Gastrocnemius medialis (tissue), 4 donors: Measurements from ENCODE around the gene GID8. TPM values are rescaled to one million over a fixed set of nuclear protein-coding genes. Genes with fewer than 3 reads are reported as not detected.

Experiments
- ATAC-seq, 2 donors: fragments of 150-250 bp; one replicate each; pipeline ENCODE4 v1.9.1; 2016
- DNase-seq, 2 donors: peaks; one replicate each; pipeline ENCODE4 v3.0.0-alpha.2; 2019
- H3K27ac ChIP-seq, 4 donors: fragments of 200-600 bp; sonication (generic); 1 replicate in 1 of 4; 2 replicates in 3 of 4; pipeline ENCODE4 v1.5.1; 2016 to 2018; ENCODE audit warnings: mild to moderate bottlenecking in 2 of 4, moderate library complexity in 1 of 4
- H3K27me3 ChIP-seq, 3 donors: fragments of 200-600 bp; sonication (generic) in 2 of 3; 1 replicate in 1 of 3; 2 replicates in 2 of 3; pipeline versions ENCODE4 v1.5.1 to v1.6.0; 2016 to 2019; ENCODE audit warnings: mild to moderate bottlenecking in 1 of 3, moderate library complexity in 1 of 3
- H3K36me3 ChIP-seq, 2 donors: fragments of 200-600 bp; sonication (generic) in 1 of 2; one replicate each; pipeline ENCODE4 v1.5.1; 2017 to 2018
- H3K4me1 ChIP-seq, 2 donors: fragments of 200-600 bp; sonication (generic) in 1 of 2; one replicate each; pipeline ENCODE4 v1.5.1; 2016 to 2017; ENCODE audit warnings: mild to moderate bottlenecking in 2 of 2
- H3K4me3 ChIP-seq, 4 donors: fragments of 200-600 bp; sonication (generic) in 3 of 4; 1 replicate in 1 of 4; 2 replicates in 3 of 4; pipeline ENCODE4 v1.5.1; 2016 to 2019; ENCODE audit warnings: mild to moderate bottlenecking in 2 of 4
- H3K9me3 ChIP-seq, 3 donors: fragments of 200-600 bp; sonication (generic) in 2 of 3; 1 replicate in 1 of 3; 2 replicates in 2 of 3; pipeline ENCODE4 v1.5.1; 2016 to 2019
- POLR2A ChIP-seq, 2 donors: fragments of 450-650 bp; IDR thresholded peaks; one replicate each; pipeline ENCODE4 v1.6.1; 2017; ENCODE audit warnings: antibody characterized with exemption in 2 of 2, mild to moderate bottlenecking in 2 of 2, moderate library complexity in 2 of 2
- in situ Hi-C, 4 donors: fragments of 200-750 bp; cut with MboI; loops; one replicate each; pipeline versions ENCODE4 v1.15.0 to v1.8.0; 2017; ENCODE audit warnings: low sequenced_read_pairs in 4 of 4
- intact Hi-C: fragments of 100-400 bp; cut with DNase I; formaldehyde crosslinking; loops from one replicate; pipeline ENCODE4 v1.15.1; 2023; ENCODE audit warnings: low total_unique reads
- total RNA-seq, 4 donors: library from RNA; depleted of rRNA; stranded (reverse); fragments of >200 nt; gene quantifications; one replicate each; pipeline versions ENCODE4 v1.1.0 to v1.2.3, GENCODE V29; 2016
- TF ChIP-seq, protein P1 (sequence below), 5 experiments: fragments of 450-650 bp in 3 of 5; fragments of 200-600 bp in 2 of 5; sonication (generic) in 2 of 5; IDR thresholded peaks in 4 of 5; conservative IDR thresholded peaks in 1 of 5; 1 replicate in 4 of 5; 2 replicates in 1 of 5; pipeline ENCODE4 v1.5.1; 2016 to 2019; ENCODE audit warnings: antibody characterized with exemption in 5 of 5, mild to moderate bottlenecking in 3 of 5, moderate library complexity in 3 of 5

Gene GID8
- total RNA-seq, 4 donors from 2014 or later: 12.8 to 16.2 (median 13.5) TPM

GRCh38 chr20:62927128-62927705 lies 10.7 kb upstream of the GID8 start:
- no peak for TF ChIP-seq POLR2A (IDR thresholded peaks at IDR 0.05)
- TF ChIP-seq, protein P1, sequence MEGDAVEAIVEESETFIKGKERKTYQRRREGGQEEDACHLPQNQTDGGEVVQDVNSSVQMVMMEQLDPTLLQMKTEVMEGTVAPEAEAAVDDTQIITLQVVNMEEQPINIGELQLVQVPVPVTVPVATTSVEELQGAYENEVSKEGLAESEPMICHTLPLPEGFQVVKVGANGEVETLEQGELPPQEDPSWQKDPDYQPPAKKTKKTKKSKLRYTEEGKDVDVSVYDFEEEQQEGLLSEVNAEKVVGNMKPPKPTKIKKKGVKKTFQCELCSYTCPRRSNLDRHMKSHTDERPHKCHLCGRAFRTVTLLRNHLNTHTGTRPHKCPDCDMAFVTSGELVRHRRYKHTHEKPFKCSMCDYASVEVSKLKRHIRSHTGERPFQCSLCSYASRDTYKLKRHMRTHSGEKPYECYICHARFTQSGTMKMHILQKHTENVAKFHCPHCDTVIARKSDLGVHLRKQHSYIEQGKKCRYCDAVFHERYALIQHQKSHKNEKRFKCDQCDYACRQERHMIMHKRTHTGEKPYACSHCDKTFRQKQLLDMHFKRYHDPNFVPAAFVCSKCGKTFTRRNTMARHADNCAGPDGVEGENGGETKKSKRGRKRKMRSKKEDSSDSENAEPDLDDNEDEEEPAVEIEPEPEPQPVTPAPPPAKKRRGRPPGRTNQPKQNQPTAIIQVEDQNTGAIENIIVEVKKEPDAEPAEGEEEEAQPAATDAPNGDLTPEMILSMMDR (IDR thresholded peaks at IDR 0.05 in 4 of 5, conservative IDR thresholded peaks at IDR 0.05 in 1 of 5): no peak
- Histone ChIP-seq H3K27me3 (no peaks in the 10 kb centered on the region), H3K4me1 (peaks cover 61 to 64% of the 10 kb centered on the region in 2 donors), H3K27ac (peak overlapping the region; percentile 91 to 98 (median 94)), H3K9me3 (no peaks in the 10 kb centered on the region), H3K36me3 (no peaks in the 10 kb centered on the region), H3K4me3 (peak overlapping the region; percentile 82 to 94 (median 86))
- DNase-seq (no peak), ATAC-seq (no peak)
- in situ Hi-C loops: no loop called here
- intact Hi-C loops: loop anchor here (5.0 kb wide), 1 partner anchor 135 kb away; no protein-coding TSS in a partner anchor

GRCh38 chr20:62928246-62928939 lies 9.6 kb upstream of the GID8 start:
- peak overlapping the region; percentile 26 to 53 (median 42) for H3K4me3 ChIP-seq
- H3K27ac ChIP-seq: peak overlapping the region; percentile 64 to 73 (median 71)
- ATAC-seq (no peak), DNase-seq (no peak)
- no peaks in the 10 kb centered on the region for H3K27me3 ChIP-seq
- H3K36me3 ChIP-seq: no peaks in the 10 kb centered on the region
- in situ Hi-C loops (no loop called here), intact Hi-C loops (loop anchor here (5.0 kb wide), 1 partner anchor 136 kb away; no protein-coding TSS in a partner anchor)
- TF ChIP-seq, protein P1 (IDR thresholded peaks at IDR 0.05 in 4 of 5, conservative IDR thresholded peaks at IDR 0.05 in 1 of 5): no peak
- no peak for TF ChIP-seq POLR2A (IDR thresholded peaks at IDR 0.05)
- no peaks in the 10 kb centered on the region for H3K9me3 ChIP-seq
- H3K4me1 ChIP-seq: peaks cover 49 to 52% of the 10 kb centered on the region in 2 donors

DNA sequence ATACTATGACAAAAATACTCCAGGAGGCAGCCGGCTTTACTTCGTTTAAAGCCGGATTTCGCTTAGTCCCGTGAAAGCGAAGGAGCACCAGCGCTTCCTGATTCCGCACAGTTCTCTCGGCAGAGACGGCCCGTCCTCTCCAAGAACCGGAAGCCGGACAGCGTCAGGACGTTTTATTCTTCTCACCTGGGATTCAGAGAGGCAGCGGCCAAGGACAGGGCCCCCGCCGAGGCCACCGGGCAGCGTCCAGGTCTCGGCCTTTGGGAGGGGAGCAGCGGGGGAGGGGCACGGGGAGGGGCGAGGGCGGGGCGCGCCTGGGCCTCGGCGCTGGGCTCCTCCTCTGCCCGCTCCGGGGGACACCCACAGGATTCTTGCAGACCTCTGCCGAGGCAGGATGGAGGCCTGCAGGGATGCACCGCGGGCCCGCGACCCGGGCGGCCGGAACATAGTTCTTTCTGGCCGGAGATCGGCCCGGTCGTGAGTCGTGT lies 8.9 kb upstream of the GID8 start:
- Histone ChIP-seq H3K4me3 (peak overlapping the region; percentile 26 to 53 (median 42)), H3K27me3 (no peaks in the 10 kb centered on the region), H3K36me3 (no peaks in the 10 kb centered on the region), H3K9me3 (no peaks in the 10 kb centered on the region), H3K27ac (peak overlapping the region; percentile 64 to 73 (median 71)), H3K4me1 (peaks cover 42 to 46% of the 10 kb centered on the region in 2 donors)
- no peak for DNase-seq
- ATAC-seq: no peak
- intact Hi-C loops (loop anchor here (5.0 kb wide), 1 partner anchor 137 kb away; no protein-coding TSS in a partner anchor), in situ Hi-C loops (no loop called here)
- TF ChIP-seq, protein P1 (IDR thresholded peaks at IDR 0.05 in 4 of 5, conservative IDR thresholded peaks at IDR 0.05 in 1 of 5): no peak
- peak in 1 of 2 donors; percentile 9 for TF ChIP-seq POLR2A (IDR thresholded peaks at IDR 0.05)

GRCh38 chr20:62931464-62931863 lies 6.5 kb upstream of the GID8 start:
- ATAC-seq: no peak
- peaks cover 45 to 58% of the 10 kb centered on the region in 2 donors for H3K4me1 ChIP-seq
- H3K4me3 ChIP-seq: no peak overlapping the region
- H3K27ac ChIP-seq: no peak overlapping the region
- no peaks in the 10 kb centered on the region for H3K36me3 ChIP-seq
- in situ Hi-C loops: no loop called here
- no peaks in the 10 kb centered on the region for H3K9me3 ChIP-seq
- intact Hi-C loops: no loop called here
- DNase-seq: no peak
- TF ChIP-seq, protein P1 (IDR thresholded peaks at IDR 0.05 in 4 of 5, conservative IDR thresholded peaks at IDR 0.05 in 1 of 5): no peak
- no peaks in the 10 kb centered on the region for H3K27me3 ChIP-seq
